Stimulated activated naive CD4-positive, alpha-beta T cell treated with Interleukin-2 at 50 U/mL for 16 hours (primary cell): Measurements from ENCODE around the gene DNAJC15.
"Not testable (repeated sequence)": the region's sequence is repeated elsewhere in the genome, so short reads cannot be mapped to it uniquely, and the experiment has no call there.

ENCODE experiments used
- DNase-seq: peaks from one replicate; lab custom pipeline; 2025; lab: John Stamatoyannopoulos, UW

DNAJC15 gene

GRCh38 chr13:43003729-43004128, 19.7 kb upstream of the DNAJC15 start:
- DNase-seq: no peak

- no peak for DNase-seq
Observed at GRCh38 chr13:43005460-43006236, 17.7 kb upstream of the DNAJC15 start.

- DNase-seq: no peak
Observed at GRCh38 chr13:43006893-43007631, 16.3 kb upstream of the DNAJC15 start.

- no peak for DNase-seq
Observed at GRCh38 chr13:43008596-43008995, 14.8 kb upstream of the DNAJC15 start.

GRCh38 chr13:43009506-43009905, 13.9 kb upstream of the DNAJC15 start:
- DNase-seq: no peak

GRCh38 chr13:43014162-43014561, 9.2 kb upstream of the DNAJC15 start:
- no peak for DNase-seq

GRCh38 chr13:43016226-43016625, 7.2 kb upstream of the DNAJC15 start:
- DNase-seq: no peak

- DNase-seq: no peak
Observed at GRCh38 chr13:43019811-43020210, 3.6 kb upstream of the DNAJC15 start.

GRCh38 chr13:43020794-43021193, 2.6 kb upstream of the DNAJC15 start:
- no peak for DNase-seq

- no peak for DNase-seq
Observed at GRCh38 chr13:43021926-43022670, 1.3 kb upstream of the DNAJC15 start.

- no peak for DNase-seq
Observed at GRCh38 chr13:43022934-43023288, 475 bp upstream of the DNAJC15 start.

GRCh38 chr13:43026262-43026661, 2.9 kb downstream of the DNAJC15 start:
- DNase-seq: no peak

GRCh38 chr13:43030548-43030947, 7.2 kb downstream of the DNAJC15 start:
- no peak for DNase-seq

- DNase-seq: no peak
Observed at GRCh38 chr13:43031881-43032280, 8.5 kb downstream of the DNAJC15 start.

GRCh38 chr13:43033038-43033437, 9.7 kb downstream of the DNAJC15 start:
- DNase-seq: no peak

- DNase-seq: no peak
Observed at GRCh38 chr13:43036351-43037250, 13.2 kb downstream of the DNAJC15 start.

- DNase-seq: no peak
Observed at GRCh38 chr13:43039966-43040365, 16.6 kb downstream of the DNAJC15 start.

GRCh38 chr13:43040581-43041368, 17.4 kb downstream of the DNAJC15 start:
- not testable (repeated sequence) for DNase-seq

- no peak for DNase-seq
Observed at GRCh38 chr13:43041369-43041921, 18.1 kb downstream of the DNAJC15 start.

- DNase-seq: no peak
Observed at GRCh38 chr13:43042410-43042921, 19.1 kb downstream of the DNAJC15 start.
